ENCODE data around the gene RMND1.

DNA sequence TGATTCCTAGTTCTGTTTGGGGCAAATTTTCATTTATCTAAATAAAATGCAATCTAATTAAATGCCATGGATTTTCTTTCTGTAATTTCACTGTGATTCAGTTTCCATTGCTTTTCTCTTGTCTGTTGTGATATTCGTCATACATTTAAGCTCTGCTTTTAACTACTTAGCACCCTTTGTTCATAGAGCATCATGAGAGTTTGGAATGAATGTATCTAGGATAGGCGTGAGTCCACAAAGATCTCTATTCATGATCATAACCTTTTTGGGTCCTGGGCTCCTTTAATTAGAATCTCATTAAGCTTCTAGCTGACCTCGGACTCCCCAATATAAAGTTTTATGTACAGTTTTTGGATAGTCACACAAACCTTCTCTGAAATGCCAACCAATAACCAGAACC is 93.5 kb downstream of the RMND1 start:
- no peak for TF ChIP-seq POLR2A (IDR thresholded peaks at IDR 0.05)
- TF ChIP-seq, protein P1, sequence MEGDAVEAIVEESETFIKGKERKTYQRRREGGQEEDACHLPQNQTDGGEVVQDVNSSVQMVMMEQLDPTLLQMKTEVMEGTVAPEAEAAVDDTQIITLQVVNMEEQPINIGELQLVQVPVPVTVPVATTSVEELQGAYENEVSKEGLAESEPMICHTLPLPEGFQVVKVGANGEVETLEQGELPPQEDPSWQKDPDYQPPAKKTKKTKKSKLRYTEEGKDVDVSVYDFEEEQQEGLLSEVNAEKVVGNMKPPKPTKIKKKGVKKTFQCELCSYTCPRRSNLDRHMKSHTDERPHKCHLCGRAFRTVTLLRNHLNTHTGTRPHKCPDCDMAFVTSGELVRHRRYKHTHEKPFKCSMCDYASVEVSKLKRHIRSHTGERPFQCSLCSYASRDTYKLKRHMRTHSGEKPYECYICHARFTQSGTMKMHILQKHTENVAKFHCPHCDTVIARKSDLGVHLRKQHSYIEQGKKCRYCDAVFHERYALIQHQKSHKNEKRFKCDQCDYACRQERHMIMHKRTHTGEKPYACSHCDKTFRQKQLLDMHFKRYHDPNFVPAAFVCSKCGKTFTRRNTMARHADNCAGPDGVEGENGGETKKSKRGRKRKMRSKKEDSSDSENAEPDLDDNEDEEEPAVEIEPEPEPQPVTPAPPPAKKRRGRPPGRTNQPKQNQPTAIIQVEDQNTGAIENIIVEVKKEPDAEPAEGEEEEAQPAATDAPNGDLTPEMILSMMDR (IDR thresholded peaks at IDR 0.05): no peak
